HCT116 (cell line): Measurements from ENCODE around the gene ABCA6. TPM values are rescaled to one million over a fixed set of nuclear protein-coding genes. Genes with fewer than 3 reads are reported as not detected.
A peak's percentile ranks its signal among the peaks of the same experiment; 100 is the strongest.

Experiments used
- ATAC-seq: fragments of 200-7000 bp; cut with Tn5 transposase; 2 replicates; pipeline ENCODE4 v1.9.1; 2020; ENCODE audit warnings: mild to moderate bottlenecking, moderate library complexity
- BruUV-seq: library from RNA; stranded (reverse); fragments of 400-500 nt; replicated peaks from 2 replicates; lab custom pipeline; 2021; lab: Mats Ljungman, UMichigan
- CTCF ChIA-PET: fragments of 300-600 bp; sonication (Branson Sonifier 250); formaldehyde crosslinking; loops from one replicate; lab custom pipeline; 2021; ENCODE audit warnings: antibody characterized with exemption; lab: Charles Lee
- POLR2A ChIA-PET: fragments of 300-600, 350-600 bp; sonication (Branson Sonifier 250); formaldehyde crosslinking; loops from one replicate; lab custom pipeline; 2021; ENCODE audit warnings: antibody characterized with exemption; lab: Charles Lee
- RAD21 ChIA-PET, 2 experiments: fragments of 300-600 bp; sonication (Branson Sonifier 250); formaldehyde crosslinking; loops; one replicate each; lab custom pipeline; 2023; ENCODE audit warnings: low total read pairs in 2 of 2; ENCODE audit not compliant: uncharacterized antibody in 2 of 2, unreplicated experiment in 2 of 2, low non-redundant PET in 1 of 2; lab: Charles Lee
- DNase-seq: peaks from one replicate; pipeline ENCODE4 v3.0.0-alpha.2; 2010; ENCODE audit warnings: low read depth, low spot score
- H2AFZ ChIP-seq: fragments of 200-600 bp; shearing (Covaris generic), sonication (generic); 2 replicates; pipeline ENCODE4 v1.6.1; 2017; ENCODE audit warnings: low read depth, mixed run types, mixed read lengths, antibody characterized with exemption, low read length; ENCODE audit not compliant: poor library complexity, severe bottlenecking
- H3K27ac ChIP-seq: 2 replicates; pipeline ENCODE4 v1.5.1; 2012; ENCODE audit warnings: low read depth, low read length
- H3K27me3 ChIP-seq: fragments of 200-600 bp; sonication (generic); 2 replicates; pipeline ENCODE4 v1.6.1; 2016; ENCODE audit warnings: mixed run types, low read length, mixed read lengths; ENCODE audit not compliant: insufficient read depth
- H3K36me3 ChIP-seq, 2 experiments: fragments of 200-500 bp in 1 of 2; fragments of 200-600 bp in 1 of 2; sonication (Bioruptor generic) in 1 of 2; sonication (generic) in 1 of 2; 2 replicates each; pipeline versions ENCODE4 v1.5.1 to v1.6.1; 2014 to 2016; ENCODE audit warnings: low read length in 2 of 2, inconsistent platforms in 1 of 2, mixed read lengths in 1 of 2, mixed run types in 1 of 2; ENCODE audit not compliant: insufficient read depth in 2 of 2, control insufficient read depth in 1 of 2
- H3K4me1 ChIP-seq, 2 experiments: fragments of 200-600 bp in 1 of 2; sonication (generic) in 1 of 2; 2 replicates each; pipeline versions ENCODE4 v1.5.1 to v1.6.1; 2012 to 2017; ENCODE audit warnings: low read length in 2 of 2, inconsistent platforms in 1 of 2, mild to moderate bottlenecking in 1 of 2, mixed read lengths in 1 of 2, mixed run types in 1 of 2, moderate library complexity in 1 of 2; ENCODE audit not compliant: insufficient read depth in 2 of 2, control insufficient read depth in 1 of 2
- H3K4me2 ChIP-seq: fragments of 200-600 bp; sonication (generic); 2 replicates; pipeline ENCODE4 v1.6.1; 2017; ENCODE audit warnings: mixed run types, low read length, mixed read lengths
- H3K4me3 ChIP-seq, 2 experiments: fragments of 200-600 bp in 1 of 2; sonication (generic) in 1 of 2; replicated peaks in 1 of 2; 2 replicates each; pipeline ENCODE4 v1.5.1; 2011 to 2016; ENCODE audit warnings: low read length in 2 of 2, control low read depth in 1 of 2, low read depth in 1 of 2, mild to moderate bottlenecking in 1 of 2, mixed read lengths in 1 of 2, mixed run types in 1 of 2
- H3K79me2 ChIP-seq: fragments of 200-600 bp; sonication (generic); 2 replicates; pipeline ENCODE4 v1.6.1; 2017; ENCODE audit warnings: mild to moderate bottlenecking, mixed run types, low read length, moderate library complexity, mixed read lengths; ENCODE audit not compliant: insufficient read depth
- H3K9ac ChIP-seq: fragments of 200-600 bp; sonication (generic); 2 replicates; pipeline ENCODE4 v1.6.1; 2016; ENCODE audit warnings: low read length, mixed read lengths
- H3K9me2 ChIP-seq: fragments of 200-600 bp; sonication (generic), shearing (Covaris generic); 2 replicates; pipeline ENCODE4 v1.6.1; 2017; ENCODE audit warnings: mixed run types, mild to moderate bottlenecking, moderate library complexity; ENCODE audit not compliant: insufficient read depth
- H3K9me3 ChIP-seq, 2 experiments: fragments of 200-500 bp in 1 of 2; fragments of 200-600 bp in 1 of 2; sonication (Bioruptor generic) in 1 of 2; sonication (generic) in 1 of 2; 2 replicates each; pipeline ENCODE4 v1.6.1; 2014 to 2017; ENCODE audit warnings: low read length in 2 of 2, mixed read lengths in 2 of 2, inconsistent platforms in 1 of 2, low read depth in 1 of 2, mild to moderate bottlenecking in 1 of 2, mixed run types in 1 of 2, moderate library complexity in 1 of 2; ENCODE audit not compliant: control insufficient read depth in 1 of 2, insufficient read depth in 1 of 2
- H4K20me1 ChIP-seq: fragments of 200-600 bp; sonication (generic), shearing (Covaris generic); 2 replicates; pipeline ENCODE4 v1.6.1; 2017; ENCODE audit warnings: mixed run types, mild to moderate bottlenecking, moderate library complexity; ENCODE audit not compliant: insufficient read depth
- CEBPB ChIP-seq: IDR thresholded peaks from 2 replicates; pipeline ENCODE4 v1.6.1; 2012; ENCODE audit warnings: low read depth
- CTCF ChIP-seq, 3 experiments: fragments of 200-600 bp in 1 of 3; sonication (generic) in 1 of 3; IDR thresholded peaks in 2 of 3; conservative IDR thresholded peaks in 1 of 3; 2 replicates each; pipeline ENCODE4 v1.5.1; 2012 to 2017; ENCODE audit warnings: low read depth in 2 of 3, low read length in 2 of 3, antibody characterized with exemption in 1 of 3, borderline replicate concordance in 1 of 3, control low read depth in 1 of 3, mild to moderate bottlenecking in 1 of 3, mixed read lengths in 1 of 3, mixed run types in 1 of 3, moderate library complexity in 1 of 3; ENCODE audit not compliant: insufficient read depth in 1 of 3
- EGR1 ChIP-seq: IDR thresholded peaks from 2 replicates; pipeline ENCODE4 v1.6.1; 2012; ENCODE audit warnings: low read depth
- ELF1 ChIP-seq: IDR thresholded peaks from 2 replicates; pipeline ENCODE4 v1.6.1; 2012; ENCODE audit warnings: low read depth, borderline replicate concordance
- EZH2 ChIP-seq: fragments of 200-600 bp; sonication (generic); IDR thresholded peaks from 2 replicates; pipeline ENCODE4 v1.6.1; 2017; ENCODE audit warnings: antibody characterized with exemption, mixed run types
- FOSL1 ChIP-seq: IDR thresholded peaks from 2 replicates; pipeline ENCODE4 v1.6.1; 2012; ENCODE audit warnings: low read depth
- JUND ChIP-seq: IDR thresholded peaks from 2 replicates; pipeline ENCODE4 v1.6.1; 2012
- SP1 ChIP-seq: IDR thresholded peaks from 2 replicates; pipeline ENCODE4 v1.6.1; 2012; ENCODE audit warnings: low read depth
- SRF ChIP-seq: IDR thresholded peaks from 2 replicates; pipeline ENCODE4 v1.6.1; 2012; ENCODE audit warnings: low read depth
- TCF7L2 ChIP-seq: IDR thresholded peaks from 2 replicates; pipeline ENCODE4 v1.7.0; 2011; ENCODE audit warnings: borderline replicate concordance, inconsistent platforms; ENCODE audit not compliant: insufficient read depth, insufficient read length; ENCODE audit errors: extremely low read depth
- intact Hi-C: fragments of 100-400 bp; cut with micrococcal nuclease; formaldehyde crosslinking; loops from 2 replicates; pipeline ENCODE4 v1.10.0; 2022
- total RNA-seq: library from RNA; stranded (reverse); gene quantifications from one replicate; pipeline ENCODE4 v1.2.1, GENCODE V29; 2021; ENCODE audit not compliant: unreplicated experiment

The ABCA6 gene
- total RNA-seq, 1 experiment from 2014 or later = 0.44 TPM

DNA sequence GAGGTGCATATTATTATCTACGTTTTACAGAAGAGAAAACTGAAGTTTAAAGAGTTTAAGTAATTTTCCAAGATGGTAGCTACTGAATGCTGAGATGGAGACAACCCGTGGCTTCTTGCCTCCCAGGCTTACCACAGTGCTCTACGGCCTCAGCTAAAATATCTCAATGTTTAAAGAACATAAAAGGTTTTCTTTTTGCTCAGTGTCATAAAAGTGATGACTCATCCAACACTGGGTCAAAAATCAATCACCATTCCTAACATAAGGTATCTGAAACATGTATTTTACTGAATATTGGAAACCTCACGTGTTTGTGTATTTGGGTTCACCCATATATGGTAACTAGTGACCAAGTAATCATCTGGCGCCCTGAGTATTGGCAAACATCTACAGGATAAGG, 99.4 kb downstream of the ABCA6 start:
- H3K27ac ChIP-seq = no peak overlapping the region
- DNase-seq = no peak
- no peaks in the 10 kb centered on the region for H3K9me2 ChIP-seq
- no peaks in the 10 kb centered on the region for H3K79me2 ChIP-seq
- no TSS peak for BruUV-seq
- H3K4me2 ChIP-seq = no peak overlapping the region
- CTCF ChIA-PET = interaction anchor here (1.3 kb wide), 1 partner anchor 271 kb away, joined by 3 read pairs; no protein-coding TSS in a partner anchor
- no peak overlapping the region for H3K4me3 ChIP-seq
- TF ChIP-seq CTCF (IDR thresholded peaks at IDR 0.05 in 2 of 3, conservative IDR thresholded peaks at IDR 0.05 in 1 of 3; ENCODE audit: borderline replicate concordance in 1 of 3, insufficient read depth in 1 of 3, low read depth in 2 of 3, low read length in 2 of 3) = no peak
- TF ChIP-seq ELF1 = no peak
- no peak for TF ChIP-seq SP1
- TF ChIP-seq CEBPB = no peak
- TF ChIP-seq EGR1 = no peak
- TF ChIP-seq TCF7L2 = peak; percentile 19
- peak; percentile 32; the same call in 1 of the 2 replicates for TF ChIP-seq FOSL1
- TF ChIP-seq SRF = no peak
- peak; percentile 37; the same call in 1 of the 2 replicates for TF ChIP-seq JUND
- TF ChIP-seq, all 23 proteins: peak for 3
- peak; percentile 63; the same call in 1 of the 2 replicates for ATAC-seq
- Histone ChIP-seq H2AFZ (no peak overlapping the region), H3K36me3 (no peaks in the 10 kb centered on the region), H3K4me1 (peaks cover 7 to 10% of the 10 kb centered on the region in 2 experiments; a peak in 2 of 4 replicates), H3K9me3 (no peaks in the 10 kb centered on the region), H4K20me1 (no peaks in the 10 kb centered on the region), H3K27me3 (no peaks in the 10 kb centered on the region), H3K9ac (no peak overlapping the region)
- ChIA-PET RAD21 (no interaction called here), POLR2A (no interaction called here)
- intact Hi-C loops = no loop called here

GRCh38 chr17:69031839-69032238, 109.9 kb downstream of the ABCA6 start:
- intact Hi-C loops = no loop called here
- DNase-seq (no peak), ATAC-seq (no peak)
- no TSS peak for BruUV-seq
- no peak for TF ChIP-seq EZH2
- Histone ChIP-seq H4K20me1 (no peaks in the 10 kb centered on the region), H3K27ac (no peak overlapping the region), H3K4me2 (no peak overlapping the region), H3K36me3 (no peaks in the 10 kb centered on the region), H3K9ac (no peak overlapping the region), H3K9me3 (no peaks in the 10 kb centered on the region), H3K79me2 (no peaks in the 10 kb centered on the region), H3K9me2 (no peaks in the 10 kb centered on the region), H3K4me1 (no peaks in the 10 kb centered on the region), H2AFZ (no peak overlapping the region), H3K27me3 (no peaks in the 10 kb centered on the region), H3K4me3 (no peak overlapping the region)
- ChIA-PET POLR2A (no interaction called here), CTCF (no interaction called here), RAD21 (no interaction called here)
